Spleen (tissue), 11 donors: Measurements from ENCODE around the gene LSM14B. TPM values are rescaled to one million over a fixed set of nuclear protein-coding genes. Genes with fewer than 3 reads are reported as not detected.
A peak's percentile ranks its signal among the peaks of the same experiment; 100 is the strongest.

ENCODE experiments used
- DNase-seq: peaks from one replicate; pipeline ENCODE4 v3.0.0-alpha.2; 2020
- H3K27ac ChIP-seq, 8 donors: fragments of 200-600 bp; sonication (generic) in 7 of 8; 1 replicate in 4 of 8; 2 replicates in 4 of 8; pipeline versions ENCODE4 v1.5.0 to v1.8.0; 2016 to 2021; ENCODE audit warnings: inconsistent platforms in 4 of 8, mild to moderate bottlenecking in 4 of 8, moderate library complexity in 1 of 8
- H3K27me3 ChIP-seq, 7 donors: fragments of 200-600 bp; sonication (generic) in 6 of 7; replicated peaks in 1 of 7; 1 replicate in 4 of 7; 2 replicates in 3 of 7; pipeline versions ENCODE4 v1.5.0 to v1.8.0; 2016 to 2021; ENCODE audit warnings: inconsistent platforms in 3 of 7, mild to moderate bottlenecking in 1 of 7
- H3K36me3 ChIP-seq, 6 donors: fragments of 200-600 bp; sonication (generic) in 5 of 6; 1 replicate in 4 of 6; 2 replicates in 2 of 6; pipeline versions ENCODE4 v1.5.0 to v1.8.0; 2016 to 2021; ENCODE audit warnings: inconsistent platforms in 2 of 6
- H3K4me1 ChIP-seq, 6 donors: fragments of 200-600 bp; sonication (generic) in 5 of 6; 1 replicate in 3 of 6; 2 replicates in 3 of 6; pipeline versions ENCODE4 v1.5.0 to v1.8.0; 2016 to 2021; ENCODE audit warnings: inconsistent platforms in 3 of 6
- H3K4me3 ChIP-seq, 8 donors: fragments of 200-600 bp; sonication (generic) in 7 of 8; 1 replicate in 4 of 8; 2 replicates in 4 of 8; pipeline versions ENCODE4 v1.5.0 to v1.8.0; 2016 to 2021; ENCODE audit warnings: inconsistent platforms in 4 of 8, mild to moderate bottlenecking in 4 of 8, moderate library complexity in 2 of 8
- H3K9me3 ChIP-seq, 8 donors: fragments of 200-600 bp; sonication (generic) in 7 of 8; 1 replicate in 4 of 8; 2 replicates in 4 of 8; pipeline versions ENCODE4 v1.5.0 to v1.8.0; 2016 to 2021; ENCODE audit warnings: inconsistent platforms in 4 of 8
- CTCF ChIP-seq, 11 experiments: fragments of 200-600 bp in 7 of 11; fragments of 450-650 bp in 4 of 11; sonication (generic) in 4 of 11; IDR thresholded peaks in 8 of 11; conservative IDR thresholded peaks in 3 of 11; 1 replicate in 7 of 11; 2 replicates in 4 of 11; pipeline versions ENCODE4 v1.4.0 to v1.8.0; 2016 to 2021; ENCODE audit warnings: antibody characterized with exemption in 11 of 11, inconsistent platforms in 4 of 11, mild to moderate bottlenecking in 1 of 11
- POLR2A ChIP-seq, 3 donors: fragments of 450-650 bp; IDR thresholded peaks; one replicate each; pipeline ENCODE4 v1.5.1; 2017; ENCODE audit warnings: antibody characterized with exemption in 3 of 3, mild to moderate bottlenecking in 1 of 3
- POLR2AphosphoS5 ChIP-seq, 3 donors: sonication (generic); formaldehyde crosslinking; IDR thresholded peaks; one replicate each; pipeline ENCODE4 v1.5.1; 2017; ENCODE audit warnings: antibody characterized with exemption in 3 of 3
- WGBS, 5 donors: extraction: QIAGEN DNeasy Blood & Tissue Kit in 3 of 5; methylation state at CpG; one replicate each; pipeline versions ENCODE4 v1.1.5 to v1.1.7; 2013 to 2018; 5-methylcytosine and 5-hydroxymethylcytosine counted together
- intact Hi-C: fragments of 100-400 bp; cut with DNase I; formaldehyde crosslinking; loops from one replicate; pipeline ENCODE4 v1.15.0; 2023; ENCODE audit warnings: low total_unique reads
- polyA plus RNA-seq, 3 donors: library from polyadenylated mRNA; stranded (reverse); fragments of 200-250 nt; gene quantifications; one replicate each; pipeline ENCODE4 v1.2.1, GENCODE V29; 2013
- total RNA-seq, 7 donors: library from RNA; depleted of rRNA in 3 of 7; stranded (reverse); fragments of >200 nt in 3 of 7; fragmentation: NEBNext Ultra II Directional in 4 of 7; extraction: Animal tissue kit (Norgen Biotek cat#: 25700) in 4 of 7; gene quantifications; one replicate each; pipeline versions ENCODE4 v1.1.0 to v1.2.1, GENCODE V29; 2016 to 2021
- donor health status: healthy with polysubstance abuse.
- donor health status: DM: no; HTN: no; CAD: no; lungs with moderate emphysema.
- donor health status: DM: no; HTN: no; CAD: no.
- donor health status: Bipolar disorder and iron deficiency.
- donor health status: healthy.
- donor health status: DM: no; HTN: no; CAD: no.
- donor health status: DM: yes; HTN: yes; CAD: no.

Gene LSM14B
- total and polyA plus RNA-seq, 10 donors = 14.0 to 37.6 (median 26.0) TPM

GRCh38 chr20:62161347-62161746 is 39.1 kb downstream of the LSM14B start:
- Histone ChIP-seq H3K4me3 (no peak overlapping the region), H3K27me3 (no peaks in the 10 kb centered on the region), H3K9me3 (no peaks in the 10 kb centered on the region), H3K36me3 (peaks cover 0 to 78% (median 57%) of the 10 kb centered on the region in 6 donors), H3K27ac (no peak overlapping the region), H3K4me1 (peaks cover 6 to 17% (median 10%) of the 10 kb centered on the region in 6 donors)
- WGBS, 5 donors = 88 to 95% (median 93%) methylated on average over 3 to 17 of the region's 17 CpGs
- TF ChIP-seq POLR2A (IDR thresholded peaks at IDR 0.05) (no peak), POLR2AphosphoS5 (IDR thresholded peaks at IDR 0.05) (no peak), CTCF (IDR thresholded peaks at IDR 0.05 in 8 of 11, conservative IDR thresholded peaks at IDR 0.05 in 3 of 11) (no peak)
- intact Hi-C loops = no loop called here
- DNase-seq = no peak

GRCh38 chr20:62162765-62163484 is 40.6 kb downstream of the LSM14B start:
- intact Hi-C loops = no loop called here

DNA sequence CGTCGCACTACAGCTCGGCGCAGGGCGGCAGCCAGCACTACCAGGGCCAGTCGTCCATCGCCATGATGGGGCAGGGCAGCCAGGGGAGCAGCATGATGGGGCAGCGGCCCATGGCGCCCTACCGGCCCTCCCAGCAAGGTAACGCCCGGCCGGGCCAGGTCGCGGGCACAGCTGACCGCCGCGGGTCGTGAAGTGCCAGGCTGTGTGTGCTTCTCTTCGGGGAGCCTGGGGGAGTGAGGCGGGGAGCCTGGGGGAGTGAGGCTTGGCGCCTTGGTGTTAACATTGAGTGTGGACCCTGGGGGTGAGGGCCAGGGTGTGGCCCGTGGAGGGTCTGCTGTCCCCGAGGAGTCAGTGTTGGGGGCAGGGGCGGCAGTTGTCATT is 41.2 kb downstream of the LSM14B start:
- no peak for DNase-seq
- H3K27ac ChIP-seq = no peak overlapping the region
- no peak for TF ChIP-seq POLR2A (IDR thresholded peaks at IDR 0.05)
- no peak for TF ChIP-seq CTCF (IDR thresholded peaks at IDR 0.05 in 8 of 11, conservative IDR thresholded peaks at IDR 0.05 in 3 of 11)
- TF ChIP-seq POLR2AphosphoS5 (IDR thresholded peaks at IDR 0.05) = no peak
- peaks cover 0 to 4% (median 0%) of the 10 kb centered on the region in 6 donors for H3K4me1 ChIP-seq
- H3K4me3 ChIP-seq = no peak overlapping the region
- 91 to 98% (median 96%) methylated on average over 14 to 25 of the region's 25 CpGs for WGBS, 5 donors
- H3K27me3 ChIP-seq = no peaks in the 10 kb centered on the region
- peaks cover 0 to 97% (median 73%) of the 10 kb centered on the region in 6 donors for H3K36me3 ChIP-seq
- no peaks in the 10 kb centered on the region for H3K9me3 ChIP-seq
- intact Hi-C loops = no loop called here

More at GRCh38 chr20:62162765-62163484, 40.6 kb downstream of the LSM14B start:
- 92 to 97% (median 96%) methylated on average over 23 to 38 of the region's 38 CpGs for WGBS, 5 donors
- Histone ChIP-seq H3K36me3 (peaks cover 0 to 93% (median 68%) of the 10 kb centered on the region in 6 donors), H3K9me3 (no peaks in the 10 kb centered on the region), H3K27me3 (no peaks in the 10 kb centered on the region), H3K4me1 (peaks cover 0 to 4% (median 0%) of the 10 kb centered on the region in 6 donors), H3K27ac (no peak overlapping the region), H3K4me3 (no peak overlapping the region)
- no peak for DNase-seq
- TF ChIP-seq CTCF (IDR thresholded peaks at IDR 0.05 in 8 of 11, conservative IDR thresholded peaks at IDR 0.05 in 3 of 11) (no peak), POLR2A (IDR thresholded peaks at IDR 0.05) (no peak), POLR2AphosphoS5 (IDR thresholded peaks at IDR 0.05) (no peak)

DNA sequence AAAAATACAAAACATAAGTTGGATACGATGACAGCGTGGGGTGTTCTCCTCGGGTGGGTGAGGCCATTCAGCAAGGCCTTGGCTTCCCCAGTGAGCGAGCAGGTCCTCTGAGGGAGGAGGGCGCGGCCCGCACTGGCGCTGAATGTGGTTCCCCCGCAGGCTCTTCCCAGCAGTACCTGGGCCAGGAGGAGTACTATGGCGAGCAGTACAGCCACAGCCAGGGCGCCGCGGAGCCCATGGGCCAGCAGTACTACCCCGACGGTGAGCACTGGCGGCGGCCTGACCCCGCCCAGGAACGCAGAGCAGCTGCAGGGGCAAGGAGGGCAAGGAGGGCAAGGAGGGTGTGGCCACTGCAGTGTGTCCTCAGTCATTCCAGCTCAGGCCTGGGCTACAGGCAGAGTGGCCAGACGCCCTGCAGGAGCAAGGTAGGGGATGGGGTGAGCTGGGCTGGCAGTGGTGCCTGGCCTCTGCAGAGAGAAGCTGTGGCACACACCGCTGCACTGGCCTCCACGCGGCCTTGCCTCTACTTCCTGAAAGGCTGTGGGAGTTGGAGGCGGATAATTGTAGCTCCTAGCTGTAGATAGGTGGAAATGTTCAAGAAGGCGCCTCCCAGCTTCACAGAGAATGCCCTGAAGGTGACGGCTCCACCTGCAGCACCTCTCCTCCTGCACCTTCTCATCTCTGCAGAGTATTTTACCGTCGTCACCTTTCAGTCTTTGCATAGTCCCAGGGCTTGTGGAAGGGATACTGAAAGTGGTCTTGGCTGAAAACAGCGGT is 41.9 kb downstream of the LSM14B start:
- DNase-seq = peak; percentile 50
- Histone ChIP-seq H3K27ac (no peak overlapping the region), H3K9me3 (no peaks in the 10 kb centered on the region), H3K36me3 (peaks cover 0 to 97% (median 75%) of the 10 kb centered on the region in 6 donors), H3K4me3 (no peak overlapping the region), H3K4me1 (peaks cover 0 to 4% (median 0%) of the 10 kb centered on the region in 6 donors), H3K27me3 (no peaks in the 10 kb centered on the region)
- WGBS, 5 donors = 87 to 94% (median 92%) methylated on average over 20 to 29 of the region's 29 CpGs
- TF ChIP-seq CTCF (IDR thresholded peaks at IDR 0.05 in 8 of 11, conservative IDR thresholded peaks at IDR 0.05 in 3 of 11) (no peak), POLR2AphosphoS5 (IDR thresholded peaks at IDR 0.05) (peak in 1 of 3 donors; percentile 7)
- intact Hi-C loops = no loop called here
